Measurements from ENCODE around the gene PTPRK.

The PTPRK gene

DNA sequence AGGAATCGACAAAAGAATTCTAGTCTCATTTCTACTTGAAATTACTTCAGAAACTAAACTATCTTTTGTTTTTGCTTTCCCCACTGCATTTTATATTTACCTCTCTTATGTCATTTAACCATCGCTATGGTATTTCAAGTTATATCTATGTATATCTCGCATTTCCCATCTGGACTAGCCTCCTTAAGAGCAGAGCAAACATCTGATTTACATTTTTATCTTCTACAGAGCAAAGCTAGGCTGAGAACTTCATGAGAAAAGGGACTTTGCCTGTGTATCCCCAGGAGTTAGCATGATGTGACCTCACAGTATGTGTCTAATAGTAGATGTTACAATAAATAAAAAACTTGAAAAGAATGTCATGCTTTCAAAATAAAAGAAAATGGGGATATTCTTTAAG is 201.2 kb downstream of the PTPRK start:
- no peak for ATAC-seq
- no peak for TF ChIP-seq ZFP30 (CRISPR knock-in tag; IDR thresholded peaks at IDR 0.05)
- no peak for TF ChIP-seq ZNF8 (CRISPR knock-in tag; IDR thresholded peaks at IDR 0.05)

DNA sequence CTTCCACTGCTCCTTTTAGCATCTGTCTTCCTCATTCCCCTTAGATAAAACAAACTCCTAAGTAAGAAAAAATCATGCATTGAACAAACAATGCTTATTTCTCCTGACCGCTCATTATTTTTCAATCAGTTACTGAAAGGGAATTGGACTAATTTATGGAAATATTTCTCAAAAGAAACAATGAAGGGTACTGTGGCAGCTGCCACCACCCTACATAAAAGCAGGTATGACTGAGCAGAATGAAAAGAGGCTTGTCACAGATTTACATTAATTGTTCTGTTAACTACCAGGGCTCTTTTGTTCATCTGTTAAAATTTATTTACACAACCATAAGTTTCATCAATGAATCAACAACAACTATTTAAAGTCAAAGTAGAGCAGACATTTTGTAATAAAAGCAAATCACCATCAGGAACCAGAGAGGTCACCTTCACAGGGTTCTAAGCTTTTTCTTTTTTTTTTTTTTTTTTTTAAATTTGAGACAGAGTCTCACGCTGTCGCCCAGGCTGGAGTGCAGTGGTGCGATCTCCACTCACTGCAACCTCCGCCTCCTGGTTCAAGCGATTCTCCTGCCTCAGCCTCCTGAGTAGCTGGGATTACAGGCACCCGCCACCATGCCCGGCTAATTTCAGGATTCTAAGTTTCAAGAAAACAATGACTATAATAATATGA is 204.0 kb downstream of the PTPRK start:
- no peak for TF ChIP-seq ARNTL (CRISPR knock-in tag; IDR thresholded peaks at IDR 0.05; ENCODE audit: borderline replicate concordance, low read depth)
- no peak for TF ChIP-seq PPARA (CRISPR knock-in tag; IDR thresholded peaks at IDR 0.05; ENCODE audit: borderline replicate concordance)
- no peak for TF ChIP-seq ZNF565 (CRISPR knock-in tag; conservative IDR thresholded peaks at IDR 0.05; ENCODE audit: low read depth)
- TF ChIP-seq, protein P1, sequence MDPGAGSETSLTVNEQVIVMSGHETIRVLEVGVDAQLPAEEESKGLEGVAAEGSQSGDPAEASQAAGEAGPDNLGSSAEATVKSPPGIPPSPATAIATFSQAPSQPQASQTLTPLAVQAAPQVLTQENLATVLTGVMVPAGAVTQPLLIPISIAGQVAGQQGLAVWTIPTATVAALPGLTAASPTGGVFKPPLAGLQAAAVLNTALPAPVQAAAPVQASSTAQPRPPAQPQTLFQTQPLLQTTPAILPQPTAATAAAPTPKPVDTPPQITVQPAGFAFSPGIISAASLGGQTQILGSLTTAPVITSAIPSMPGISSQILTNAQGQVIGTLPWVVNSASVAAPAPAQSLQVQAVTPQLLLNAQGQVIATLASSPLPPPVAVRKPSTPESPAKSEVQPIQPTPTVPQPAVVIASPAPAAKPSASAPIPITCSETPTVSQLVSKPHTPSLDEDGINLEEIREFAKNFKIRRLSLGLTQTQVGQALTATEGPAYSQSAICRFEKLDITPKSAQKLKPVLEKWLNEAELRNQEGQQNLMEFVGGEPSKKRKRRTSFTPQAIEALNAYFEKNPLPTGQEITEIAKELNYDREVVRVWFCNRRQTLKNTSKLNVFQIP (CRISPR knock-in tag; IDR thresholded peaks at IDR 0.05; ENCODE audit: borderline replicate concordance, low read depth): no peak
- TF ChIP-seq, protein P2, sequence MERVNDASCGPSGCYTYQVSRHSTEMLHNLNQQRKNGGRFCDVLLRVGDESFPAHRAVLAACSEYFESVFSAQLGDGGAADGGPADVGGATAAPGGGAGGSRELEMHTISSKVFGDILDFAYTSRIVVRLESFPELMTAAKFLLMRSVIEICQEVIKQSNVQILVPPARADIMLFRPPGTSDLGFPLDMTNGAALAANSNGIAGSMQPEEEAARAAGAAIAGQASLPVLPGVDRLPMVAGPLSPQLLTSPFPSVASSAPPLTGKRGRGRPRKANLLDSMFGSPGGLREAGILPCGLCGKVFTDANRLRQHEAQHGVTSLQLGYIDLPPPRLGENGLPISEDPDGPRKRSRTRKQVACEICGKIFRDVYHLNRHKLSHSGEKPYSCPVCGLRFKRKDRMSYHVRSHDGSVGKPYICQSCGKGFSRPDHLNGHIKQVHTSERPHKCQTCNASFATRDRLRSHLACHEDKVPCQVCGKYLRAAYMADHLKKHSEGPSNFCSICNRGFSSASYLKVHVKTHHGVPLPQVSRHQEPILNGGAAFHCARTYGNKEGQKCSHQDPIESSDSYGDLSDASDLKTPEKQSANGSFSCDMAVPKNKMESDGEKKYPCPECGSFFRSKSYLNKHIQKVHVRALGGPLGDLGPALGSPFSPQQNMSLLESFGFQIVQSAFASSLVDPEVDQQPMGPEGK (CRISPR knock-in tag; IDR thresholded peaks at IDR 0.05; ENCODE audit: borderline replicate concordance): no peak
- no peak for TF ChIP-seq GLIS3 (CRISPR knock-in tag; IDR thresholded peaks at IDR 0.05)
- TF ChIP-seq ZNF70 (CRISPR knock-in tag; IDR thresholded peaks at IDR 0.05): no peak
- TF ChIP-seq ISL1 (CRISPR knock-in tag; IDR thresholded peaks at IDR 0.05): no peak
- TF ChIP-seq, protein P3, sequence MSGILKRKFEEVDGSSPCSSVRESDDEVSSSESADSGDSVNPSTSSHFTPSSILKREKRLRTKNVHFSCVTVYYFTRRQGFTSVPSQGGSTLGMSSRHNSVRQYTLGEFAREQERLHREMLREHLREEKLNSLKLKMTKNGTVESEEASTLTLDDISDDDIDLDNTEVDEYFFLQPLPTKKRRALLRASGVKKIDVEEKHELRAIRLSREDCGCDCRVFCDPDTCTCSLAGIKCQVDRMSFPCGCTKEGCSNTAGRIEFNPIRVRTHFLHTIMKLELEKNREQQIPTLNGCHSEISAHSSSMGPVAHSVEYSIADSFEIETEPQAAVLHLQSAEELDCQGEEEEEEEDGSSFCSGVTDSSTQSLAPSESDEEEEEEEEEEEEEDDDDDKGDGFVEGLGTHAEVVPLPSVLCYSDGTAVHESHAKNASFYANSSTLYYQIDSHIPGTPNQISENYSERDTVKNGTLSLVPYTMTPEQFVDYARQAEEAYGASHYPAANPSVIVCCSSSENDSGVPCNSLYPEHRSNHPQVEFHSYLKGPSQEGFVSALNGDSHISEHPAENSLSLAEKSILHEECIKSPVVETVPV (CRISPR knock-in tag; IDR thresholded peaks at IDR 0.05): no peak
- TF ChIP-seq ZFP3 (CRISPR knock-in tag; IDR thresholded peaks at IDR 0.05): no peak
- TF ChIP-seq ZNF8 (CRISPR knock-in tag; IDR thresholded peaks at IDR 0.05): no peak
- no peak for TF ChIP-seq ZC3H10 (CRISPR knock-in tag; IDR thresholded peaks at IDR 0.05)

DNA sequence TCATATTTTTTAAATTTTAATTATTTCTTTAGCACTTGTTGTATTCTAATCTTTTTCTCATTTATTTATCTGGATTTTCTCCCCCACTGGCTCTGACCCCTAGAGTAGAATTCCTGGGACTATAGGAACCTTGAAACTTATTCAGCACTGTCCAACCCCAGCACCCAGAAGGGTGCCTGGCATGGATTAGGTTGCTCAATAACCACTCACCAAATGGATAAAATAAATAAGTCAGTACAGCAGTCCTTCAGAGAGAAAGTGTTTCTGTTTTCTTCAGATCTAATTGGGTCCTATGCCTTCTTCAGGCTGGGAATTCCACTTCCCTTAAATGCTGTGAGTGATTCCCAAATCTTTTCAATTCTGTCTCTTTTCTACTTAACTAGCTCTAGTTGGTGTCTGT is 206.2 kb downstream of the PTPRK start:
- TF ChIP-seq ARNTL (CRISPR knock-in tag; IDR thresholded peaks at IDR 0.05; ENCODE audit: borderline replicate concordance, low read depth) (no peak), ZFP30 (CRISPR knock-in tag; IDR thresholded peaks at IDR 0.05) (no peak), ZNF565 (CRISPR knock-in tag; conservative IDR thresholded peaks at IDR 0.05; ENCODE audit: low read depth) (no peak)
- TF ChIP-seq, protein P4, sequence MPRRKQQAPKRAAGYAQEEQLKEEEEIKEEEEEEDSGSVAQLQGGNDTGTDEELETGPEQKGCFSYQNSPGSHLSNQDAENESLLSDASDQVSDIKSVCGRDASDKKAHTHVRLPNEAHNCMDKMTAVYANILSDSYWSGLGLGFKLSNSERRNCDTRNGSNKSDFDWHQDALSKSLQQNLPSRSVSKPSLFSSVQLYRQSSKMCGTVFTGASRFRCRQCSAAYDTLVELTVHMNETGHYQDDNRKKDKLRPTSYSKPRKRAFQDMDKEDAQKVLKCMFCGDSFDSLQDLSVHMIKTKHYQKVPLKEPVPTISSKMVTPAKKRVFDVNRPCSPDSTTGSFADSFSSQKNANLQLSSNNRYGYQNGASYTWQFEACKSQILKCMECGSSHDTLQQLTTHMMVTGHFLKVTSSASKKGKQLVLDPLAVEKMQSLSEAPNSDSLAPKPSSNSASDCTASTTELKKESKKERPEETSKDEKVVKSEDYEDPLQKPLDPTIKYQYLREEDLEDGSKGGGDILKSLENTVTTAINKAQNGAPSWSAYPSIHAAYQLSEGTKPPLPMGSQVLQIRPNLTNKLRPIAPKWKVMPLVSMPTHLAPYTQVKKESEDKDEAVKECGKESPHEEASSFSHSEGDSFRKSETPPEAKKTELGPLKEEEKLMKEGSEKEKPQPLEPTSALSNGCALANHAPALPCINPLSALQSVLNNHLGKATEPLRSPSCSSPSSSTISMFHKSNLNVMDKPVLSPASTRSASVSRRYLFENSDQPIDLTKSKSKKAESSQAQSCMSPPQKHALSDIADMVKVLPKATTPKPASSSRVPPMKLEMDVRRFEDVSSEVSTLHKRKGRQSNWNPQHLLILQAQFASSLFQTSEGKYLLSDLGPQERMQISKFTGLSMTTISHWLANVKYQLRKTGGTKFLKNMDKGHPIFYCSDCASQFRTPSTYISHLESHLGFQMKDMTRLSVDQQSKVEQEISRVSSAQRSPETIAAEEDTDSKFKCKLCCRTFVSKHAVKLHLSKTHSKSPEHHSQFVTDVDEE (CRISPR knock-in tag; IDR thresholded peaks at IDR 0.05): no peak
- TF ChIP-seq, protein P2 (CRISPR knock-in tag; IDR thresholded peaks at IDR 0.05; ENCODE audit: borderline replicate concordance): no peak
- TF ChIP-seq, protein P1 (CRISPR knock-in tag; IDR thresholded peaks at IDR 0.05; ENCODE audit: borderline replicate concordance, low read depth): no peak
- ATAC-seq: no peak

More for the DNA sequence above, 204.0 kb downstream of the PTPRK start:
- ATAC-seq: no peak

Measured in SK-N-SH treated with all-trans-retinoic acid at 6 μM for 48 hours (cell line).